Measurements from ENCODE around the gene OR51B2. TPM values are rescaled to one million over a fixed set of nuclear protein-coding genes. Genes with fewer than 3 reads are reported as not detected.

Gene OR51B2
- total RNA-seq, 1 experiment from 2014 or later = not detected

- no peak for DNase-seq (ENCODE audit: low read depth, low spot score)
- peaks cover 7% of the 10 kb centered on the region; the same call in 1 of the 2 replicates for H3K4me1 ChIP-seq (ENCODE audit: control insufficient read depth, insufficient read depth, low read length)
- no peak overlapping the region for H3K4me3 ChIP-seq (ENCODE audit: low read depth in 2 of 2, low read length in 2 of 2)
- ATAC-seq = no peak
- no peaks in the 10 kb centered on the region for H3K9me3 ChIP-seq (ENCODE audit: control insufficient read depth, insufficient read depth, low read depth, low read length)
- no TSS peak for BruUV-seq (replicated peaks)
- no peak overlapping the region for H3K27ac ChIP-seq (ENCODE audit: low read length)
- H3K27me3 ChIP-seq (ENCODE audit: control insufficient read depth, insufficient read depth, low read length) = no peaks in the 10 kb centered on the region
- no peak for TF ChIP-seq SIN3A (IDR thresholded peaks at IDR 0.05; ENCODE audit: borderline replicate concordance, insufficient read depth, low read depth, low read length)
- no peak for TF ChIP-seq REST (IDR thresholded peaks at IDR 0.05; ENCODE audit: insufficient read depth in 1 of 2, low read depth in 2 of 2, low read length in 1 of 2)
- TF ChIP-seq CTCF (IDR thresholded peaks at IDR 0.05) = no peak
- no peak for TF ChIP-seq POLR2AphosphoS5 (IDR thresholded peaks at IDR 0.05; ENCODE audit: low read depth, low read length)
- TF ChIP-seq TCF7L2 (IDR thresholded peaks at IDR 0.05; ENCODE audit: low read depth, low read length) = no peak
- CTCF ChIA-PET = interaction anchor here (0.7 kb wide), 1 partner anchor 9 kb away, joined by 4 read pairs; no protein-coding TSS in a partner anchor
- POLR2A ChIA-PET = interaction anchor here (0.6 kb wide), 1 partner anchor 101 kb away, joined by 5 read pairs; no protein-coding TSS in a partner anchor
- intact Hi-C loops (cut with micrococcal nuclease; ENCODE audit: unreplicated experiment) = no loop called here
- in situ Hi-C loops (cut with HindIII; ENCODE audit: low pct_unique_long_range_greater_than_20kb, low sequenced_read_pairs) = no loop called here
- H3K36me3 ChIP-seq (ENCODE audit: control insufficient read depth, insufficient read depth, low read length) = no peaks in the 10 kb centered on the region
These were observed 47.4 kb downstream of the OR51B2 start for GRCh38 chr11:5276697-5277096.

GRCh38 chr11:5275369-5276110, 48.6 kb downstream of the OR51B2 start:
- ChIA-PET CTCF (no interaction called here), POLR2A (no interaction called here)
- ATAC-seq (no peak), DNase-seq (ENCODE audit: low read depth, low spot score) (no peak)
- no peak overlapping the region for H3K4me3 ChIP-seq (ENCODE audit: low read depth in 2 of 2, low read length in 2 of 2)
- intact Hi-C loops (cut with micrococcal nuclease; ENCODE audit: unreplicated experiment) (no loop called here), in situ Hi-C loops (cut with HindIII; ENCODE audit: low pct_unique_long_range_greater_than_20kb, low sequenced_read_pairs) (no loop called here)
- H3K9me3 ChIP-seq (ENCODE audit: control insufficient read depth, insufficient read depth, low read depth, low read length) = no peaks in the 10 kb centered on the region
- TF ChIP-seq CTCF (IDR thresholded peaks at IDR 0.05) = no peak
- TF ChIP-seq SIN3A (IDR thresholded peaks at IDR 0.05; ENCODE audit: borderline replicate concordance, insufficient read depth, low read depth, low read length) = no peak
- TF ChIP-seq REST (IDR thresholded peaks at IDR 0.05; ENCODE audit: insufficient read depth in 1 of 2, low read depth in 2 of 2, low read length in 1 of 2) = no peak
- TF ChIP-seq TCF7L2 (IDR thresholded peaks at IDR 0.05; ENCODE audit: low read depth, low read length) = no peak
- TF ChIP-seq POLR2AphosphoS5 (IDR thresholded peaks at IDR 0.05; ENCODE audit: low read depth, low read length) = no peak
- BruUV-seq (replicated peaks) = no TSS peak
- H3K27ac ChIP-seq (ENCODE audit: low read length) = no peak overlapping the region
- H3K27me3 ChIP-seq (ENCODE audit: control insufficient read depth, insufficient read depth, low read length) = no peaks in the 10 kb centered on the region
- no peaks in the 10 kb centered on the region for H3K36me3 ChIP-seq (ENCODE audit: control insufficient read depth, insufficient read depth, low read length)
- H3K4me1 ChIP-seq (ENCODE audit: control insufficient read depth, insufficient read depth, low read length) = peaks cover 4% of the 10 kb centered on the region; the same call in 1 of the 2 replicates

Measured in Panc1 (cell line).